GM06990 (cell line): ENCODE results near the gene SDK1.

Source experiments
- DNase-seq: peaks from one replicate; pipeline ENCODE4 v3.0.0-alpha.2; 2011; ENCODE audit not compliant: insufficient read length; ENCODE audit errors: extremely low read depth
- H3K27me3 ChIP-seq: replicated peaks from 2 replicates; pipeline ENCODE4 v1.6.0; 2011; ENCODE audit warnings: low read length; ENCODE audit not compliant: control insufficient read depth, insufficient read depth
- H3K36me3 ChIP-seq: 2 replicates; pipeline ENCODE4 v1.5.1; 2011; ENCODE audit warnings: low read length; ENCODE audit not compliant: control insufficient read depth, insufficient read depth
- H3K4me3 ChIP-seq: replicated peaks from 2 replicates; pipeline ENCODE4 v1.5.1; 2011; ENCODE audit warnings: low read depth, mild to moderate bottlenecking, control low read depth, low read length
- TF ChIP-seq, protein P1 (sequence below): IDR thresholded peaks from 2 replicates; pipeline ENCODE4 v1.5.1; 2011; ENCODE audit warnings: low read length, control low read depth, mild to moderate bottlenecking, inconsistent platforms; ENCODE audit not compliant: insufficient read depth, poor library complexity, severe bottlenecking

Gene SDK1

DNA sequence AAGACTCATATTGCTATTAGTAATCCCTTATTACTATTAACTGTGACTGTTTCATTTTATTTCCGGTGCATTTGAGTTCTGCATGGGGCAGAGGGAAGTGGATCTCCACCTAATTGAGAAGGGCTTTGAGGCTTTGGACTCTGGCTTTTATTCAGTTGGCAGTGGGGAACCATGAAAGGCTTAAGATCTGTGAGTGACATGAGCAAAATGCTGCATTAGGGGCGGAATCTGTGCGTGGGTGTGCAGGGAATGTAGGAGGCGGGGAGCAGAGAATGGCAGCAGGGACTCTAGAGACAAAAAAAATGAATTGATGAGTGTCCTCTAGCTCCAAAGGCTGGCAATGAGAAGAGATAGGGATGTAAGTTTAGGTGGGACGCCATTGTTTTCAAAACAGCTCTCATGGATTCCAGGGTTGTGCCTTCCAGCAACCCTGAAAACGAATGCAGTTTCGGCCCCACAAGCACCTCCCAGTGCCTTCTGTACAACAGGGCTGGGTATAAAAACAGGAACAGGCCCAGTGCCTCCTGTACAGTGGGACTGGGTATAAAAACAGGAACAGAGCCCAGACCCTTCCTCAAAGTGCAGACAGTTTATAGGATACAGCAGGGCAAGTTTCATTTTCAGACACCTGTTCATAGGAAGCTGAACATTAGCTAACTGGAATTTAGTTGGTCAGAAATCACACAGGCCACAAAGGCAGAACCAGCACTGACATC is 717.7 kb downstream of the SDK1 start:
- H3K36me3 ChIP-seq = no peaks in the 10 kb centered on the region
- H3K27me3 ChIP-seq = no peaks in the 10 kb centered on the region
- H3K4me3 ChIP-seq = no peak overlapping the region
- TF ChIP-seq, protein P1, sequence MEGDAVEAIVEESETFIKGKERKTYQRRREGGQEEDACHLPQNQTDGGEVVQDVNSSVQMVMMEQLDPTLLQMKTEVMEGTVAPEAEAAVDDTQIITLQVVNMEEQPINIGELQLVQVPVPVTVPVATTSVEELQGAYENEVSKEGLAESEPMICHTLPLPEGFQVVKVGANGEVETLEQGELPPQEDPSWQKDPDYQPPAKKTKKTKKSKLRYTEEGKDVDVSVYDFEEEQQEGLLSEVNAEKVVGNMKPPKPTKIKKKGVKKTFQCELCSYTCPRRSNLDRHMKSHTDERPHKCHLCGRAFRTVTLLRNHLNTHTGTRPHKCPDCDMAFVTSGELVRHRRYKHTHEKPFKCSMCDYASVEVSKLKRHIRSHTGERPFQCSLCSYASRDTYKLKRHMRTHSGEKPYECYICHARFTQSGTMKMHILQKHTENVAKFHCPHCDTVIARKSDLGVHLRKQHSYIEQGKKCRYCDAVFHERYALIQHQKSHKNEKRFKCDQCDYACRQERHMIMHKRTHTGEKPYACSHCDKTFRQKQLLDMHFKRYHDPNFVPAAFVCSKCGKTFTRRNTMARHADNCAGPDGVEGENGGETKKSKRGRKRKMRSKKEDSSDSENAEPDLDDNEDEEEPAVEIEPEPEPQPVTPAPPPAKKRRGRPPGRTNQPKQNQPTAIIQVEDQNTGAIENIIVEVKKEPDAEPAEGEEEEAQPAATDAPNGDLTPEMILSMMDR = no peak
- no peak for DNase-seq

DNA sequence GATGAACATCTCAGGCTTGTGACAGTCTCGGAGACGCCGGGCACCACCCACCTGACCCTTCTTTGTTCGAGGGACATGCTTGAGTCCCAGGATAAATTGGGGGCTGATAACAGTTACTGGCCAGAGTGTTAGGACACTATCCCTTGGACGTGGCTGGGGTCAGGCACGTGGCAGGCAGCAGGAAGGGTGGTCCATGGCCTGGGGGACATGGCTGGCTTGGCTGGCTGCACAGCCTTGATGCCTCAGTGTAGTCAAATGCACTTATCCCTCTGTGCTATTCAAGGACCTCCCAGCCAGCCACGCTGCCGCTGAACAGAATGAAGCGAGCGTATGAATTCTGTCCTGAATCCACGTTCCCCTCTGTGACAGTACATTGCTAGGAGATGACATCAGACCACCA is 719.0 kb downstream of the SDK1 start:
- H3K4me3 ChIP-seq = no peak overlapping the region
- no peaks in the 10 kb centered on the region for H3K36me3 ChIP-seq
- H3K27me3 ChIP-seq = no peaks in the 10 kb centered on the region
- DNase-seq = no peak
- TF ChIP-seq, protein P1 = no peak

DNA sequence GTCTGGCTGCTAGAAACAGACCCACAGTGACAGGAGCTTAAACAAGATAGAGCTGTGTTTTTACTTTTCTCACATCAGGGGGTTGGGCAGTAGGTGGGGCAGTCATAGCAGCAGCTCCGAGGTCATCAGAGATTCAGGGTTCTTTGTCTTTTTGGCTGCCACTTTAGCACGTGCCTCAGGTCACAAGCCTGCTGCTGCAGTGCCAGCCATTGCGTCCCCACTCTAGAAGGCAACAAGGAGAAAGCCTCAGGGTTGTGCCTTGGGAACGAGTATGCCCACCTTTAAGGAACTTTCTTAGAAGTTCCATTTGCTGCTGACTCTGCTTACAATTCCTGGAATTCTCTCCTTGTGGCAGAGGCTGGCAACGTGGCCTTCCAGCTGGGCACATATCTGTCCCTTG is 720.4 kb downstream of the SDK1 start:
- TF ChIP-seq, protein P1 = no peak
- no peak for DNase-seq
- H3K27me3 ChIP-seq = no peaks in the 10 kb centered on the region

DNA sequence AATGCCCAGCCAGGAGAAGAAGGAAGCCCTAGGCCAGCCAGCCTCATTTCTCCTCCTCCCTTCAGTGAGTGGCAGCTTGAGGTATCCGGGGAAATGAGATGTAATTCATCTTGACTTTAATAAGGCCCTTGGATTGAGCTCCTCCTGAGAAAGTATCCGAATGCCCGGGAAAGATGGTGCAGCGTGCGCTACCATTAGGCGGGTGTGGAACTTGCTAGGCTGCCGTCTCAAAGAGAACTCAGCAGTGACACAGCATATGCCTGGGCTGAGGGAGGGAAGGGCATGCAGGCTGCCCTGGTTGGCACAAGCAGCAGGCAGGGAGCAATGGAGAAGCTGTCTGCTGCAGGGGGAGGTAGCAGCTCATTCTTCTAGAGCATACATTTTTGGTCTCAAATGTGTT is 721.2 kb downstream of the SDK1 start:
- Histone ChIP-seq H3K27me3 (no peaks in the 10 kb centered on the region), H3K4me3 (no peak overlapping the region), H3K36me3 (no peaks in the 10 kb centered on the region)
- DNase-seq = no peak
- TF ChIP-seq, protein P1 = no peak

More for the DNA sequence above, 720.4 kb downstream of the SDK1 start:
- Histone ChIP-seq H3K4me3 (no peak overlapping the region), H3K36me3 (no peaks in the 10 kb centered on the region)

DNA sequence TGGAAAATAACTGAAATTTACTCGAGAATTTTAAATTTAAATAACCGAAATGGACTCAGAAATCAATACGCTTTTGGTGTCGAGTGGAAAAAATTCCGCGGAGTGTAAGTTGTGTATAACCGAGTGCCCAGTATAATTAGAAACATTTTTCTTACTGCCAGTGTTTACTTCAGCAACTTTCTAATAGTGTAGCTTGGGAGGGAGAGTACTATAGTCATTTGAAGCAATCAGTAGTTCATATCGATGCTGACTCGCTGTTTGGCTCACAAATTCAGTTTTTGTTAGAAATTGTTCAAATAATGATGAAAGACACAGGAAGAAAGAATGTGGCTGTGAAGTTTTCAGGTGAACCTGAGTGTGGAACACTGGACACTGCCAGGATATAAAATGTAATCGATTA is 722.5 kb downstream of the SDK1 start:
- no peak for DNase-seq

More for the DNA sequence above, 722.5 kb downstream of the SDK1 start:
- Histone ChIP-seq H3K36me3 (no peaks in the 10 kb centered on the region), H3K27me3 (no peaks in the 10 kb centered on the region), H3K4me3 (no peak overlapping the region)
- TF ChIP-seq, protein P1 = no peak
